Adrenal gland (tissue), 12 donors: Measurements from ENCODE around the gene IFI35. TPM values are rescaled to one million over a fixed set of nuclear protein-coding genes. Genes with fewer than 3 reads are reported as not detected.

Experiments used
- DNase-seq, 7 donors: peaks; one replicate each; pipeline ENCODE4 v3.0.0-alpha.2; 2019 to 2020
- H3K27ac ChIP-seq, 5 donors: fragments of 200-600 bp; sonication (generic) in 4 of 5; 1 replicate in 3 of 5; 2 replicates in 2 of 5; pipeline versions ENCODE4 v1.5.1 to v1.8.0; 2016 to 2020; ENCODE audit warnings: mild to moderate bottlenecking in 1 of 5
- H3K27me3 ChIP-seq: fragments of 200-600 bp; 2 replicates; pipeline ENCODE4 v1.8.0; 2021
- H3K36me3 ChIP-seq, 2 donors: fragments of 200-600 bp; replicated peaks in 1 of 2; 1 replicate in 1 of 2; 2 replicates in 1 of 2; pipeline versions ENCODE4 v1.5.1 to v1.8.0; 2018 to 2022
- H3K4me1 ChIP-seq, 2 donors: fragments of 200-600 bp; replicated peaks in 1 of 2; 1 replicate in 1 of 2; 2 replicates in 1 of 2; pipeline versions ENCODE4 v1.5.1 to v1.8.0; 2018 to 2021
- H3K4me3 ChIP-seq, 4 donors: fragments of 200-600 bp; sonication (generic) in 3 of 4; one replicate each; pipeline ENCODE4 v1.5.1; 2016 to 2018
- H3K9me3 ChIP-seq, 3 donors: fragments of 200-600 bp; sonication (generic) in 1 of 3; replicated peaks in 1 of 3; 1 replicate in 2 of 3; 2 replicates in 1 of 3; pipeline versions ENCODE4 v1.5.1 to v1.8.0; 2016 to 2021
- CTCF ChIP-seq, 6 experiments: fragments of 450-650 bp in 4 of 6; fragments of 200-600 bp in 2 of 6; sonication (generic) in 1 of 6; IDR thresholded peaks; 1 replicate in 5 of 6; 2 replicates in 1 of 6; pipeline versions ENCODE4 v1.5.1 to v1.8.0; 2016 to 2021; ENCODE audit warnings: antibody characterized with exemption in 6 of 6, mild to moderate bottlenecking in 2 of 6, moderate library complexity in 1 of 6
- POLR2A ChIP-seq, 2 donors: fragments of 450-650 bp; IDR thresholded peaks; one replicate each; pipeline ENCODE4 v1.6.1; 2017; ENCODE audit warnings: antibody characterized with exemption in 2 of 2, mild to moderate bottlenecking in 2 of 2, moderate library complexity in 1 of 2
- WGBS, 4 donors: extraction: QIAGEN DNeasy Blood & Tissue Kit in 2 of 4; methylation state at CpG; one replicate each; pipeline versions ENCODE4 v1.1.5 to v1.1.7; 2013 to 2017; 5-methylcytosine and 5-hydroxymethylcytosine counted together
- intact Hi-C, 2 donors: fragments of 100-400 bp; cut with DNase I; formaldehyde crosslinking; loops; one replicate each; pipeline versions ENCODE4 v1.14.1 to v1.15.0; 2022 to 2023
- polyA plus RNA-seq, 3 donors: library from polyadenylated mRNA; stranded (reverse); fragments of 200-250 nt in 2 of 3; fragments of 350-450 nt in 1 of 3; fragmentation: Illumina TruSeq in 1 of 3; extraction: RNeasy Lipid Tissue Mini Kit (QIAGEN cat#74804) in 1 of 3; gene quantifications; one replicate each; pipeline ENCODE4 v1.2.3, GENCODE V29; 2013 to 2014
- total RNA-seq, 9 donors: library from RNA; depleted of rRNA in 4 of 9; stranded (reverse); fragments of >200 nt in 4 of 9; fragments of 120-200 nt in 1 of 9; fragmentation: NEBNext Ultra II Directional in 1 of 9; extraction: Animal tissue kit (Norgen Biotek cat#: 25700) in 1 of 9; gene quantifications; one replicate each; pipeline versions ENCODE4 v1.1.0 to v1.2.4, GENCODE V29; 2013 to 2023
- donor health status: healthy with polysubstance abuse.
- donor health status: Bipolar disorder and iron deficiency.
- donor health status: DM: yes; HTN: yes; CAD: no.
- donor health status: DM: no; HTN: no; CAD: no.
- donor health status: DM: no; HTN: no; CAD: no.
- donor health status: DM: yes; HTN: yes; CAD: no.

The IFI35 gene
- total and polyA plus RNA-seq, 12 donors: 38.4 to 91.4 (median 64.2) TPM

GRCh38 chr17:42979511-42980273 is 26.9 kb upstream of the IFI35 start, which contains the start of gene PTGES3L:
PTGES3L (minus strand) TSS chr17:42980080; CDS start chr17:42980053, 27 bp downstream.
- no peak for TF ChIP-seq CTCF (IDR thresholded peaks at IDR 0.05)
- TF ChIP-seq POLR2A (IDR thresholded peaks at IDR 0.05): no peak
- WGBS, 4 donors: 39 to 67% (median 42%) methylated on average over 13 to 21 of the region's 21 CpGs
- peak in 2 of 7 donors; percentile 28 to 35 for DNase-seq
- Histone ChIP-seq H3K27ac (peak within 1 kb of the TSS in 4 of 5 donors; percentile 65 to 93 (median 80)), H3K4me3 (peak within 1 kb of the TSS; percentile 87 to 99 (median 93)), H3K27me3 (no peaks in the 10 kb centered on the region), H3K9me3 (no peaks in the 10 kb centered on the region), H3K4me1 (peaks cover 12 to 31% of the 10 kb centered on the region in 2 donors), H3K36me3 (no peaks in the 10 kb centered on the region)
- intact Hi-C loops: no loop called here

GRCh38 chr17:42980274-42980765 is 26.3 kb upstream of the IFI35 start, which contains the start of gene RUNDC1:
RUNDC1 (plus strand) TSS chr17:42980565; CDS start chr17:42980577, 12 bp downstream.
- intact Hi-C loops: no loop called here
- 0 to 2% (median 0%) methylated on average over 3 to 39 of the region's 39 CpGs for WGBS, 4 donors
- Histone ChIP-seq H3K9me3 (no peaks in the 10 kb centered on the region), H3K36me3 (peaks cover 0 to 5% of the 10 kb centered on the region in 2 donors), H3K4me3 (peak within 1 kb of the TSS; percentile 87 to 99 (median 93)), H3K27ac (peak within 1 kb of the TSS in 4 of 5 donors; percentile 65 to 93 (median 80)), H3K4me1 (peaks cover 12 to 36% of the 10 kb centered on the region in 2 donors), H3K27me3 (no peaks in the 10 kb centered on the region)
- TF ChIP-seq CTCF (IDR thresholded peaks at IDR 0.05): no peak
- TF ChIP-seq POLR2A (IDR thresholded peaks at IDR 0.05): peak; percentile 52 to 58
- peak; percentile 91 to 97 (median 93) for DNase-seq

DNA sequence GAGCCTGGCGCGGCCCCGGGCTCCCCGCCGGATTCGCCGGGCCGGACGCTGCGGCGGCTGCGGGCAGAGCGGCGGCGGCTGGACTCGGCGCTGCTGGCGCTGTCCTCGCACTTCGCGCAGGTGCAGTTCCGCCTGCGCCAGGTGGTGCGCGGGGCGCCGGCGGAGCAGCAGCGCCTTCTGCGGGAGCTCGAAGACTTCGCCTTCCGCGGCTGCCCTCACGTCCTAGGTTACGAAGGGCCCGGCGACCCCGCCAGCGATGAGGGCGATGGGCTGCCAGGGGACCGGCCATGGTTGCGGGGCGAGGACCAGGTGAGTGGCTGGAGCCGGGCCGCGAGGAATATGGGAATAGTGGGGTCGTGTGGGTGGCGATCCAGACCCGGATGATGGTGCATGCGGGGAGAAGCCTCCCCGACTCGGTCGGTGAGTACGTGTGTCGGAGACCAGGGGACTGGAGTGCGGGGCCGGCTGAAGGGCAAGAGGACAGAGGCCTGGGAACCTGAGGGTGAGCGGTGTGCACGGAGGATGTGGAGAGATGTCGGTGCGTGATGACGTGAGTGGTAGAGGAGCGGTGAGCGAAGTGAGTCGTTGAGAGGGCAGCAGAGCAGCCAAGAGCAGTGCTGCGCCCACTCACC is 25.7 kb upstream of the IFI35 start:
- no peak for TF ChIP-seq POLR2A (IDR thresholded peaks at IDR 0.05)
- peak in 2 of 6 experiments; percentile 19 to 24 for TF ChIP-seq CTCF (IDR thresholded peaks at IDR 0.05)
- 0 to 2% (median 1%) methylated on average over 16 to 67 of the region's 67 CpGs for WGBS, 4 donors

DNA sequence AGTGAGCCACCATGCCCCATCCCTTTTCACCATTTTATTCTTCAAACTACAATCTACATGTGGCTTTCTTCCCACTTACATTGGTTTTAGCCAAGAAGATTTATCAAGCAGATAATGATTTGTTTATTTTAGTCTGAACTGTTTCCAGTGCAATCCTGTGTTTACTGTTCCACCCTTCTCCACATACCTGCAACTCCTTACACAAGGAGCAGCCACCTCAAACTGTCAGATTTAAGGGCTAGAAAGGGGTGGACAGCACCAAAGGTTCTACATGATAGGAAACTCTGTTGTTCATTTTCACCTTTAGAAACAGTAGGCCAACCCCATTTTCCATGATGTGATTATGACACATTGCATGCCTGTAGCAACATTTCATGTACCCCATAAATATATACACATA is 24.3 kb upstream of the IFI35 start:
- H3K9me3 ChIP-seq: no peaks in the 10 kb centered on the region
- intact Hi-C loops: no loop called here
- DNase-seq: no peak
- H3K27me3 ChIP-seq: no peaks in the 10 kb centered on the region
- no peak overlapping the region for H3K4me3 ChIP-seq
- peaks cover 12 to 36% of the 10 kb centered on the region in 2 donors for H3K4me1 ChIP-seq
- no peak for TF ChIP-seq CTCF (IDR thresholded peaks at IDR 0.05)
- TF ChIP-seq POLR2A (IDR thresholded peaks at IDR 0.05): no peak
- no peak overlapping the region for H3K27ac ChIP-seq
- peaks cover 0 to 17% of the 10 kb centered on the region in 2 donors for H3K36me3 ChIP-seq

More for the DNA sequence above, 25.7 kb upstream of the IFI35 start:
- H3K27me3 ChIP-seq: no peaks in the 10 kb centered on the region
- peak; percentile 38 to 76 (median 57) for DNase-seq
- intact Hi-C loops: no loop called here
- H3K9me3 ChIP-seq: no peaks in the 10 kb centered on the region
- peak overlapping the region in 4 of 5 donors; percentile 65 to 93 (median 80) for H3K27ac ChIP-seq
- H3K4me1 ChIP-seq: peaks cover 12 to 36% of the 10 kb centered on the region in 2 donors
- H3K36me3 ChIP-seq: peaks cover 0 to 10% of the 10 kb centered on the region in 2 donors
- H3K4me3 ChIP-seq: peak overlapping the region; percentile 87 to 99 (median 93)
